A673 (cell line): Measurements from ENCODE around the gene MPIG6B.

Experiments used
- CTCF ChIP-seq: fragments of 300-800, 200-600 bp; sonication (generic); conservative IDR thresholded peaks from 2 replicates; pipeline ENCODE4 v1.5.1; 2017; ENCODE audit warnings: low read depth, mild to moderate bottlenecking, antibody characterized with exemption, low read length, moderate library complexity, mixed read lengths
- EZH2 ChIP-seq: fragments of 200-600 bp; sonication (generic); IDR thresholded peaks from 2 replicates; pipeline ENCODE4 v1.6.1; 2017; ENCODE audit warnings: borderline replicate concordance, low read depth, mild to moderate bottlenecking, mixed read lengths, antibody characterized with exemption, low read length; ENCODE audit not compliant: poor library complexity, severe bottlenecking

- no peak for TF ChIP-seq EZH2
- TF ChIP-seq CTCF, result no peak
Observed at GRCh38 chr6:31764198-31764597, 41.0 kb downstream of the MPIG6B start.
